Measurements from ENCODE around the gene CCDC88B. TPM values are rescaled to one million over a fixed set of nuclear protein-coding genes. Genes with fewer than 3 reads are reported as not detected.
"Not testable (repeated sequence)": the region's sequence is repeated elsewhere in the genome, so short reads cannot be mapped to it uniquely, and the experiment has no call there.

The CCDC88B gene
- total and polyA plus RNA-seq, 12 donors, result 4.2 to 42.7 (median 7.0) TPM

DNA sequence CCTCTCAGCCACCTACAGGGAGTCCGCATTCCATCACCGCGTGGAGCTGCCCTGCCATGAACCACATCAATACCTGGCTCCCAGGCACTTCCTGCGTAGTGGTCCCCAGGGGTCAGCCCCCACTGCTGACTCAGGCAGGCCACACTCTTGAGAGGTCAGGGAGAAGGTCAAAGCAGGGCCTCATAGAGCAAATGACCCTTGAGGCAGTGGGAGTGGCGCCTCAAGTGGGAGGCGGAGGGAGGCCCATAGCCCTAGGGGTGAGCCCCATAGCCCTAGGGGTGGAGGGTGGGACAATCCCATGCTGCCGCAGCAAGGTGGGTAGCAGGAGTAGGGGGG lies 17.1 kb upstream of the CCDC88B start:
- Histone ChIP-seq H3K27ac (no peak overlapping the region), H3K4me1 (peaks cover 3 to 14% (median 13%) of the 10 kb centered on the region in 9 donors), H3K27me3 (no peaks in the 10 kb centered on the region), H3K4me3 (no peak overlapping the region), H3K9me3 (no peaks in the 10 kb centered on the region), H3K36me3 (peaks cover 0 to 37% (median 4%) of the 10 kb centered on the region in 9 donors)
- TF ChIP-seq, protein P1, sequence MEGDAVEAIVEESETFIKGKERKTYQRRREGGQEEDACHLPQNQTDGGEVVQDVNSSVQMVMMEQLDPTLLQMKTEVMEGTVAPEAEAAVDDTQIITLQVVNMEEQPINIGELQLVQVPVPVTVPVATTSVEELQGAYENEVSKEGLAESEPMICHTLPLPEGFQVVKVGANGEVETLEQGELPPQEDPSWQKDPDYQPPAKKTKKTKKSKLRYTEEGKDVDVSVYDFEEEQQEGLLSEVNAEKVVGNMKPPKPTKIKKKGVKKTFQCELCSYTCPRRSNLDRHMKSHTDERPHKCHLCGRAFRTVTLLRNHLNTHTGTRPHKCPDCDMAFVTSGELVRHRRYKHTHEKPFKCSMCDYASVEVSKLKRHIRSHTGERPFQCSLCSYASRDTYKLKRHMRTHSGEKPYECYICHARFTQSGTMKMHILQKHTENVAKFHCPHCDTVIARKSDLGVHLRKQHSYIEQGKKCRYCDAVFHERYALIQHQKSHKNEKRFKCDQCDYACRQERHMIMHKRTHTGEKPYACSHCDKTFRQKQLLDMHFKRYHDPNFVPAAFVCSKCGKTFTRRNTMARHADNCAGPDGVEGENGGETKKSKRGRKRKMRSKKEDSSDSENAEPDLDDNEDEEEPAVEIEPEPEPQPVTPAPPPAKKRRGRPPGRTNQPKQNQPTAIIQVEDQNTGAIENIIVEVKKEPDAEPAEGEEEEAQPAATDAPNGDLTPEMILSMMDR (IDR thresholded peaks at IDR 0.05), result no peak
- DNase-seq (no peak), ATAC-seq (no peak)
- intact Hi-C loops (cut with DNase I), result no loop called here
- 85% methylated on average over 7 of the region's 7 CpGs for WGBS, 2 donors

DNA sequence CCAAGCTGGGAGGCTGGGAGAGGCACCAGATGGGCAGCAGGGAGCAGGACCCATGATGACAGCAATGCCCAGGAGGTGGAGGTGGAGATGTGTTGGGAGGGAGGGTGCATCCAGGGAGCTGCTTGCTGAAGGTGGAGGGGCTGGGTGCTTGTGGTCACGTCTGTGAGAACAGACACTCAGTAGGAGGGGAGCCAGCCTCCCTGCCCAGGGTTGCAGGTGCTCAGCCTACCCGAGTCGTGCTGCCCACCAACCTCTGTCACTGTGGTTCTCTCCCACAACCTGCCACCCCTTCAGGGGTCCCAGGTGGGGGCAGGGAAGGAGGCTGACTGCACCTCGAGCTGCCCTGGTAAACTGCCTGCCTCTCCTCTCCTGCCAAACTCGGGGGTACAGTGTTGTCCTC lies 16.6 kb upstream of the CCDC88B start:
- DNase-seq, result no peak

DNA sequence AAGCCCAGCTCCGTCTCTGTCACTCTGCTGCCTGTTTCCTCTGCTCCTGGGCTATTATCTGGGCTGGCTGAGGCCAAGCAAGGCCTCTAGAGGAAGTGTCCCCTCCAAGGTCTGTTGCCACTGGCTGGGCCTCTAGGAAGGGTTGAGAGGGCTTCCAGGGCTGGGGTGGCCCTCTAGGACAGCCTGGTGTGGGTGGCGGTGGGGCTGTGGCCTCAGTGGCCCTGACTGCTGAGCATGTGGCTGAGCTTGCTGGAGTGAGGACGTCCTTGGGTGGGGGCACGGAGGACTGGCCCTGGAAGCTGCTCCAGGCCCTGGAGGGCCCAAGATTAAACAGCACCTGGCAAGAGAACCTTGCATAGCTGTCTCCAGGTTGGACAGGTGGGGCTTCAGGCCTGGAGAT lies 16.0 kb upstream of the CCDC88B start:
- H3K9me3 ChIP-seq; ATAC-seq; H3K4me3 ChIP-seq; DNase-seq; H3K27me3 ChIP-seq; H3K27ac ChIP-seq; intact Hi-C loops (cut with DNase I): not testable (repeated sequence)
- Histone ChIP-seq H3K36me3 (peaks cover 0 to 37% (median 4%) of the 10 kb centered on the region in 9 donors), H3K4me1 (peaks cover under 1 to 14% (median 8%) of the 10 kb centered on the region in 9 donors)
- WGBS, 2 donors, result 73 to 81% methylated on average over 4 of the region's 4 CpGs

More for the DNA sequence above, 16.6 kb upstream of the CCDC88B start:
- peaks cover 3 to 14% (median 13%) of the 10 kb centered on the region in 9 donors for H3K4me1 ChIP-seq
- peaks cover 0 to 37% (median 4%) of the 10 kb centered on the region in 9 donors for H3K36me3 ChIP-seq
- no peaks in the 10 kb centered on the region for H3K9me3 ChIP-seq
- intact Hi-C loops (cut with DNase I), result no loop called here
- no peaks in the 10 kb centered on the region for H3K27me3 ChIP-seq
- ATAC-seq, result no peak
- TF ChIP-seq, protein P1 (IDR thresholded peaks at IDR 0.05), result no peak
- no peak overlapping the region for H3K27ac ChIP-seq
- WGBS, 2 donors, result 68 to 77% methylated on average over 5 of the region's 5 CpGs
- H3K4me3 ChIP-seq, result no peak overlapping the region

DNA sequence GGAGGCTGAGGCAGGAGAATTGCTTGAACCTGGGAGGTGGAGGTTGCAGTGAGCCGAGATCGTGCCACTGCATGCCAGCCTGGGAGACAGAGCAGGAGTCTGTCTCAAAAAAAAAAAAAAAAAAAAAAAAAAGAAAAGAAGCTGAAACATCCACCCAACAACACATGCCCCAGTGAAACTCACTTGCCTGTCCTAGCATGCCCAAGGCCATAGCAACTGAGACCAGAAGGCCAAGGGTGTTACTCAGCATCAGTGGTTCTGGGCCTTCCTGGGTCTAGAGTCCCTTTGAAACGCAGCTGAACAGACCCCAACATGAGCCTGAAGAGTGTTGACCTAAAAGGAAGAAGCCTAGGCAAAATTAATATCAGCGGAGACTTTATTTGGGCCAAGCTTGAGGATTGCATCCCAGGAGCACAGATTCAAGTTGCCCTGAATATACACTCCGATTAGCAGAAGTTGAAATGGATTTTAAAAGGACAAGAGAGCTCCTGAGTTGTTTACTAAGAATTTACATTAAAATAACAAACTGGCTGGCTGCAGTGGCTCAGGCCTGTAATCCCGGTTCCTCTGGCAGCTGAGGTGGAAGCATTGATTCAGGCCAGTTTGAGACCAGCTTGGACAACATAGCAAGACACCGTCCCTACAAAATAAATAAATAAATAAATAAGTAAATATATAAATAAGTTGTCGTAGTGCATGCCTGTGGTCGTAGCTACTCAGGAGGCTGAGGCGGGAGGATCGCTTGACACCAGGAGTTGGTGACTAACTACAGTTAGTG lies 15.1 kb upstream of the CCDC88B start:
- H3K36me3 ChIP-seq, result peaks cover 0 to 33% (median 4%) of the 10 kb centered on the region in 9 donors
- H3K27me3 ChIP-seq, result no peaks in the 10 kb centered on the region
- no peak overlapping the region for H3K27ac ChIP-seq
- 89% methylated on average over 11 of the region's 11 CpGs for WGBS, 2 donors
- ATAC-seq (no peak), DNase-seq (no peak)
- H3K4me1 ChIP-seq, result peaks cover 0 to 14% (median 10%) of the 10 kb centered on the region in 9 donors
- TF ChIP-seq, protein P1 (IDR thresholded peaks at IDR 0.05), result no peak
- no peaks in the 10 kb centered on the region for H3K9me3 ChIP-seq
- intact Hi-C loops (cut with DNase I), result no loop called here
- H3K4me3 ChIP-seq, result no peak overlapping the region

DNA sequence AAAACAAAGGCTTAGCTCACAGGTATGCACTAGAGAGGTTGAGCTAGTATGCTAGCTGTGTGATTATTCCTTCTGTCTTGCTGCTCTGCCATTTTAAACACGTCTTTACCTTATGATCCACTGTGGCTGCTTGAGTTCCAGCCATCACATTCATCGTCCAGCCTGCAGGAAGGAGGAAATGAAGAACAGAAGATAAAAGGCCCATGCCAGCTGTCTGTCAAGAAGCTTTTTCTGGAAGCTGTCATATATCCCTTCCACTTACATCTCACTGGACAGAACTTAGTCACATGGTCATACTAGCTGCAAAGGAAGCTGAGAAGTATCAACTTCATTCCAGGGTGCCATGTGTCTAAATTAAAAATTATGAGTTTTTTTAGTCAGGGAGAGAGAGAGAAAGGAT lies 12.6 kb upstream of the CCDC88B start:
- peaks cover 0 to 10% (median 0%) of the 10 kb centered on the region in 9 donors for H3K36me3 ChIP-seq
- intact Hi-C loops (cut with DNase I), result no loop called here
- WGBS, 2 donors, result 86 to 90% methylated on average over 2 of the region's 2 CpGs
- H3K27me3 ChIP-seq, result no peaks in the 10 kb centered on the region
- H3K9me3 ChIP-seq, result no peaks in the 10 kb centered on the region
- H3K4me1 ChIP-seq, result peaks cover 2 to 25% (median 16%) of the 10 kb centered on the region in 9 donors
- no peak overlapping the region for H3K27ac ChIP-seq
- no peak overlapping the region for H3K4me3 ChIP-seq
- ATAC-seq (no peak), DNase-seq (no peak)
- TF ChIP-seq, protein P1 (IDR thresholded peaks at IDR 0.05), result no peak

All from heart right ventricle (tissue), 16 donors.